GM19372 (cell line): ENCODE measurements around the gene GAA.

Source experiments
- ATAC-seq: cut with Tn5 transposase; IDR thresholded peaks from one replicate; pipeline ENCODE4 v1.9.1; 2021; ENCODE audit warnings: mild to moderate bottlenecking, low read depth, moderate library complexity; ENCODE audit not compliant: unreplicated experiment

The GAA gene

DNA sequence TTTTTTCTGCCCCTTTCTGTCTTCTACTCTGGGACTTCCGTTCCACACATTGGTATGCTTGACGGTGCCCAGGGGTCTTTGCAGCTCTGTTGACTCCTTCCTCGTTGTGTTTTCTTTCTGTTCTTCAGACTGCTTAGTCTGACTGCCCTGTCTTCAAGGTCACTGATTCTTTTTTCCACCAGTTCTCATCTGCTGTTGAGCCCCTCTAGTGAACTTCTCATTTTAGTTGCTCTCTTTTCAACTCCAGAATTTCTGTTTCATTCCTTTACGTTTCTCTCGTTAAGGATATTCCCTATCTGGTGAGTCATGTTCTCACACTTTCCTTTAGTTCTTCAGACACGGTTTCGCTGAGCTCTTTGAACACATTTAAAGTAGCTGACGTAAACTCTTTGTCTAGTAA, 13.8 kb downstream of the GAA start:
- ATAC-seq, result no peak

DNA sequence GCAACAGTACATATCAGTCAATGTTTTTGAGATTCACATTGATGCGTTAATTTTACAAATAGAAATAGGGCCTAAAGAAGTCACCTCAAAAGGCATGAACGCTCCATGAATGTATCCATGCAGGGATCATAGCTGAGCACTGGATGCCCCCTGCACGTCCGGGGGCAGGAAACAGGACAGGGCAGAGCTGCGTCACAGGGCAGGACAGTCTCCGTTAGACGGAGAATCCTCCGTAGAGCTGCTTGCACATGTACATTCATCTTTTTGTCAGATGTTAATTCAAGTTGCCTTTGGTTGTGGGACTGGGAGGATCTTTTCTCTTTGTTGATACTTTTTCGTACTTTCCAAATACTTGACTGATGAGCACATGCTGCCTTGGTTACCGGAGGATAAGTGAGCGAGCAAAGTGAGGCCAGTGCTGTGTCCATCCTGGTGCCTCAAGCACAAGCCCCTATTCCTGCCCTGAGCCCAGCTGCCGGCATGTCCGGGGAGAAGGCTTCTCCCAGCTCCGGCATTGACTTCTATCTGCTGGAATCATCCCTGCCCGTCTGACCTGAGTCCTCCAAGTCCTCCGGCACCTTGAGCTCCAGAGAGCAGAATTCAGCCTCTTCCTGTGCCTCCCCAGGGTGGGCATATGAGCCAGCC, 15.0 kb downstream of the GAA start:
- ATAC-seq, result no peak

DNA sequence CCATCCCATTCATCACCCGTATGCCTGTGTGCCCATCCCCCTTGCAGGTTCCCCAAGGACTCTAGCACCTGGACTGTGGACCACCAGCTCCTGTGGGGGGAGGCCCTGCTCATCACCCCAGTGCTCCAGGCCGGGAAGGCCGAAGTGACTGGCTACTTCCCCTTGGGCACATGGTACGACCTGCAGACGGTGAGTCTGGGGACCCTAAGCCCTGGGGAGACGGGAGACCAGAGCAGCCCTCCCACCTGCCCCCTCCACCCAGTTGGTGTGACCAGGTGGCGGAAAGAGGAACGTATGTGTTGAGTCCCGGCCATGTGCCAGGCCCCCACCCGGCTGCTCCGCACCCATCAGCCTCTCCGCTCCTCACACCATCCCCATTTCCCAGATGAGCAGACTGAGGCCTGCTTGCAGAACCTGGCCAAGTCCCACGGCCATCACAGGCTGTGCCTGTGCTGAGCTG, 15.6 kb downstream of the GAA start:
- no peak for ATAC-seq

DNA sequence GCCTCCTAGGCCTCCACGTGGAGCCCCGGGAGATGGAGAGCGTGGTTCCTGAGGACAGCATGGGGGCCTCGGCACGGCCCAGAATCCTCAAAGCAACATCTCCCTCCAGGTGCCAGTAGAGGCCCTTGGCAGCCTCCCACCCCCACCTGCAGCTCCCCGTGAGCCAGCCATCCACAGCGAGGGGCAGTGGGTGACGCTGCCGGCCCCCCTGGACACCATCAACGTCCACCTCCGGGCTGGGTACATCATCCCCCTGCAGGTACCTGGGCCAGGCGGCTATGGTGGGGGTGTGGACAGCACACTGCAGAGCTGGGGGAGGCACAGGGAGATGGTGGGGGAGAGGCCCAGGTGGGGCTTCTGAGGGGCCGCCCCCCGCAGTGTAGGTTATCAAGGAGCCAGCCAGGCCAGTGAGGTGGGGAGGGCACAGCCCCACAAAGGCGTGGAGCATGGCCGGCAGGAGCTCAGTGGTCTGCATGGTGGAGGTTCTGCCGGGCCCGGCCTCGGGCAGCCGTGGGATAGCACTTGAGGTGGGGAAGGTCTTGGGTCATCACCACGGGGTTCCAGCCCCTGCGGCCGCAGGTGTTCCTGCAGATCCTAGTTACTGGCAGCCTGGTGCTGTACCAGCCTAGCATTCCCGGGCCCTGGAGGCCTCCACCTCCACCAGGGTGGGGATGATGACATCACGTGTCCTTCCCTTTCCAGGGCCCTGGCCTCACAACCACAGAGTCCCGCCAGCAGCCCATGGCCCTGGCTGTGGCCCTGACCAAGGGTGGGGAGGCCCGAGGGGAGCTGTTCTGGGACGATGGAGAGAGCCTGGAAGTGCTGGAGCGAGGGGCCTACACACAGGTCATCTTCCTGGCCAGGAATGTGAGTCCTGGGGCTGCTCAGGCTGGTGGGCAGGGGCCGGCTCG, 16.4 kb downstream of the GAA start:
- no peak for ATAC-seq

DNA sequence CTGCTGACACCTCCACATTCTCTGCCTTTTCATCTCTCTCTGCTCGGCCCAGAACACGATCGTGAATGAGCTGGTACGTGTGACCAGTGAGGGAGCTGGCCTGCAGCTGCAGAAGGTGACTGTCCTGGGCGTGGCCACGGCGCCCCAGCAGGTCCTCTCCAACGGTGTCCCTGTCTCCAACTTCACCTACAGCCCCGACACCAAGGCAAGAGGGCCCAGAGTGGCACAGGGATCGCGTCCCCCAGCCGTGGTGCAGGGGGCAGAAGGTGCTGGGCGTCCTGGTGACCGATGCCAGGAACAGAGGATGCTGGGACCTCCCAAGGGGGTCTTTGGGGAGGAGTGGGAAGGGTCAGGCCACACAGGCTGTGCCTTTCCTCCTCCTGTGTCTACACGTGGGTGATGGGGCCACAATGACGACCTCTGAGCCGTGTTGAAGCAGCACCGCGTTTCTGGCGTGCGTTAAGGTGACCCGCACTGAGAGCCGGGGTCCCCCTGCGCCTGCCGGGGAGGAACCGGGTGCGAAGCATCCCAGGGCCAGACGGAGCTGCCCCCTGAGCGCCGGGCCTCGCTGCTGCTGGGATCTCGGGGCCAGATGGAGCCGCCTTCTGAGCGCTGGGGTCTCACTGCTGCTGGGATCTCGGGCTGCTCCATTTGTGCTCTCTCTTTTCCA, 17.4 kb downstream of the GAA start:
- ATAC-seq, result no peak

DNA sequence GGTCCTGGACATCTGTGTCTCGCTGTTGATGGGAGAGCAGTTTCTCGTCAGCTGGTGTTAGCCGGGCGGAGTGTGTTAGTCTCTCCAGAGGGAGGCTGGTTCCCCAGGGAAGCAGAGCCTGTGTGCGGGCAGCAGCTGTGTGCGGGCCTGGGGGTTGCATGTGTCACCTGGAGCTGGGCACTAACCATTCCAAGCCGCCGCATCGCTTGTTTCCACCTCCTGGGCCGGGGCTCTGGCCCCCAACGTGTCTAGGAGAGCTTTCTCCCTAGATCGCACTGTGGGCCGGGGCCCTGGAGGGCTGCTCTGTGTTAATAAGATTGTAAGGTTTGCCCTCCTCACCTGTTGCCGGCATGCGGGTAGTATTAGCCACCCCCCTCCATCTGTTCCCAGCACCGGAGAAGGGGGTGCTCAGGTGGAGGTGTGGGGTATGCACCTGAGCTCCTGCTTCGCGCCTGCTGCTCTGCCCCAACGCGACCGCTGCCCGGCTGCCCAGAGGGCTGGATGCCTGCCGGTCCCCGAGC, 17.9 kb downstream of the GAA start:
- no peak for ATAC-seq

DNA sequence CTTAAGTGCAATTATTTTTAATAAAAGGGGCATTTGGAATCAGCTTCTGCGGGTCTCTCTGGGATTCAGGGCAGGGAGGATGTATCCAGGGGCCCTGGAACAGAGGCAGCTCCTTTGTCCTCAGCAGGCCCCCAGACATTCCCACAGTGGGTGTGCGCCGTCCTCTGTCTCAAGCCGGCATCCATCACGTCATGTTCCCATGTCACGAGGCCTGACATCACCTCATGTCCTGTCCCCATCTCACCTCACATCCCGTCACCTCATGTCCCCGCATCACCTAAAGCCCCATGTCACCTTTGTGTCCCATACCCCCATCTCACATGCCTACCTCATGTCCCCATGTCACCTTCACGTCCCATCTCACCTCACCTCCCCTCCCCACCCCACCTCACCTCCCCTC, 18.5 kb downstream of the GAA start:
- no peak for ATAC-seq

DNA sequence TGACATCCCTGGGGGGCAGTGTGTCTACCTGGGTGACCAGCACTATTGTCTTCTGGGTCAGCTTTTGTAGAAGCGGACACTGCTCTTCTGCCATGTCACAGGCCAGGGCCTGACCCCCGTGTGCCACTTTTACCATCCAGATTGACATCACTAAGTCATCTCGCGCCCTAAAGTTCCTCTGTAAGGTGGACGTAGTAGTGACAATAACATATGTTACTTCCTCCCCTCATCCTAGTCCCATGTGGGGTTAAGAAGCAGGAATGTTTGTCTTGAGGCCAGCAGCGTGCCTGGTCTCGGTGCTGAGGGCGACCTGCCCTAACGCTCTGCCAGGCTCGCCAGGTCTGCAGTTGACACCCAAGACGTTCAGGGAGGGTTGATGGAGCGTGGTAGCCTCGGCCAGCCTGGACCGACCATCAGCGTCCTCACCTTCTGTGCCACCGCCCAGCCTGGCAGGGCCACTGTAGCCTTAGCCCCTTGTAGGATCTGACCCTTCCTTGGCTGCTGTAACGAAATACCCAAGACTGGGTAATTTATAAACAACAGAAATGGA, 20.7 kb downstream of the GAA start:
- ATAC-seq, result no peak

DNA sequence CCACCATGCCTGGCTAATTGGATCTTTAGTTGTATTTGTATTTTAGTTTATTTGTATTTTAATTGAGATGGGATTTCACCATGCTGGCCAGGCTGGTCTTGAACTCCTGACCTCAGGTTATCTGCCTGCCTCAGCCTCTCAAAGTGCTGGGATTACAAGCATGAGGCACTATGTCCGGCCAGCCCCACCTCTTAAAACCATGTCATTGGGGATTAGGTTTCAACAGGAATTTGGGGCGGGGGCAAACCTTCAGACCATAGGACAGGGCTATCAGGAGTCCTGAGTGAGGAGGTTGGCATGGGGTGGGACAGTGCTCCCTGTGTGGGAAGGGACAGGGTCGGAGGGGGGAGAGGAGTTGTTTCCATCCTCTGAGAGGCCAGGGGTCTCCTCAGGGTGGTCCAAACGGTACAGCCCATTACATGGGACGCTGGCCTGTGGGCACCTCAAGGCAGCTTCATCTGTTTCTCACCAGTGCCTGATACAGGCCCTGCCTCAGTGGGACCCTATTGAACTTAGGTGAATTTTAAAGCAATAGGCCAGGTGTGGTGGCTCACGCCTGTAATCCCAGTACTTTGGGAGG, 21.6 kb downstream of the GAA start:
- ATAC-seq, result no peak

DNA sequence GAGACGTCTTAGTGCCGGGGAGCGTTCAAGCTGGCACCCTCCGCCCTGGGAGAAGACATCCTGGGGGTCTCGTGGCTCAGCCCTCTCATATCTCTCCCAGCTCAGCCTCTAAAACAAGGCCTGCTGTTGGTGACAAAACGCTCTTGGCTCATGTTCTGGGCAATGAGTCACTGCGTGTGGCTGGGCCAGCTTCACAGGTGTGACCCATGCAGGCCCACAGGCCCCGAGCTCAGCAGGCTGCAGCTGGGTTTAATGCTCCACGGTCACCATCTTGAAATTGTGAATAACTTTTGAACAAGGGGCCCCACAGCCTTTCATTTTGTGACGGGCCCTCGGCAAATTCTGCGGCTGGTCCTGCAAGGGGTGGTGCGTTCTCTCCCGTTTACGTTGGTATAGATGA, 22.4 kb downstream of the GAA start:
- ATAC-seq, result no peak

DNA sequence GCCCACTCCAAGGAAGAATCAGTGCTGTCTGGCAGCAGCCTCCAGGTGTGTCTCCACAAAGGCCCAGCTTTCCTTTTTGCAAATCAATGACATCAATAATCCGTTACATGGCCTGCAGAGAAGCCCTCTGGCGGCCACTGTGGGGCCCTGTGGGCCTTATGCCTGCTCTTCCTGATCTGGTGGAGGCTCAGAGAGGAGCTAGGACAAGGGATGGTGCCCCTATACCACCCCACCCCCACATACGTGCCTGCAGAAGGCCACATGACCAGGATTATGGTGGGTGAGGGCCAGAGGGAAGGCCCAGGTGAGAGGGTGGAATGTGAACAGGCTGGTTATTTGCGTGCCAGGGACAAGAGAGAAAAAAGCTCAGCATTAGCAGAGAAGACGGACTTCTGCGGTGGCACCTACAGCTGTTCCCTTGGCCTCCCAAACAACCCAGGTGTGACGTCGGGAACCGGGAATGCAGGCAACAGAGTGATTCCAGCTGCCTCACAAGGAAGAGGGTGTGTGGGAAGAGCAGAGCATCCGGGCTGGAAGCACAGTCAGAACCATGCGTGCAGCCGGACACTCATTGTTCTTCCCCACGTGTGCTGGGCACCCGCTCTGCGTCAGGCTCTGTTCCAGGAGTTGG, 23.1 kb downstream of the GAA start:
- no peak for ATAC-seq

DNA sequence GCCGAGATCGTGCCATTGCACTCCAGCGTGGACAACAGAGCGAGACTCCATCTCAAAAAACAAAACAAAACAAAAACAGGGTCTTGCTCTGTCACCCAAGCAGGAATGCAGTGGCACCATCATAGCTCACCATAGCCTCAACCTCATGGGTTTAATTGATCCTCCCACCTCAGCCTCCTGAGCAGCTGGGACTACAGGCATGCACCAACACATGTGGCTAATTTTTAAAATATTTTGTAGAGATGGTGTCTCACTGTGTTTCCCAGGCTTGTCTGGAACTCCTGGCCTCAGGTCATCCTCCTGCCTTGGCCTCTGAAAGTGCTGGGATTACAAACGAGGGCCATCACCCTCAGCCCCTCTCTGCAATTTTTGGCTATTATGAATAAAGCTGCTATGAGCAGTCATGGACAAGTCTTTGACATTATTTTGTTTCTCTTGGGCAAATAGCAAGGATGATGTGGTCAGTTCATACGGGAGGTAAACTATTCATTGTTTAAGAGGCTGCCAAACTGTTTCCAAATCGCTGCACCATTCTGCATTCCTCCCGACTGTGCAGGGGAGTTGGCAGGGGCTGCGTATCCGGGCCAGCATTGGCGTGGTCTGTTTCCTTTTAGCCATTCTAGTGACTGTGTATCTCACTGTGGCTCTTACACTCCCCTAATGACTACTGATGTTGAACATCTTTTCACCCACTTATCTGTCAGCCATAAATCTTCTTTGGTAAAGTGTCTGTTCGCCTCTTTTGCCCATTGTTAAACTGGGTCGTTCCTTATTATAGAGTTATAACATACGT, 24.5 kb downstream of the GAA start:
- no peak for ATAC-seq

DNA sequence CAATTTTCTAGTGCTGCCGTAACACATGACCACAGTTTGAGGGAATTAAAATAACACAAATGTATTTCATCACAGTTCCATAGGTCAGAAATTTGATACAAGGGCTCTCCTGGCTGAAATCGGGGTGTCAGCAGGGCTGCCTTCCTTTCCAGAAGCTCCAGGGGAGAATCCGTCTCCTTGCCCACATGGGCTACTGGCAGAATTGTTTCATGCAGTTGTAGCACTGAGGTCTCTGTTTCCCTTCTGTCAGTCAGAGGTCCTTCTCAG, 25.0 kb downstream of the GAA start:
- ATAC-seq, result no peak

DNA sequence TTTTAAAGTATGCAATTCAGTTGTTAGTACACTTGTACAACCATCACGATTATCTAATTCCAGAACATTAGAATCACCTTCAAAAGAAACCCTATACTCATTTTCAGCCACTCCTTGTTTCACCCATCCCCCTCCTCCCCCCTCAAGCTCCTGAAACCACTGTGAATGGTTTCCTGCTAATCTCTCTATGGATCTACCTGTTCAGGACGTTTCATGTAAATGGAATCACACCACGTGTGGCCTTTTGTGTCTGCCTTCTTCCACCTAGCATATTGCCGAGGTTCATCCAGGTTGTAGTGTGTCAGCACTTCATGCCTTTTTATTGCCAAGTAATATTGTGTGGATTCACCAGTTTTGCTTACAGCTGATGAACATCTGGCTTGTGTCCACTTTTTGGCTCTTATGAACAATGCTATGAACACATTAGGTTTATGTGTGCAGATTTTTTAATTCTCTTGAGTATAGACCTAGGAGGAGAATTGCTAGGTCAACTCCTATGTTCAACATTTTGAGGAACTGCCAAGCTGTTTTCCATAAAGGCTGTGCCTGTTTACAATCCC, 27.7 kb downstream of the GAA start:
- ATAC-seq, result no peak

DNA sequence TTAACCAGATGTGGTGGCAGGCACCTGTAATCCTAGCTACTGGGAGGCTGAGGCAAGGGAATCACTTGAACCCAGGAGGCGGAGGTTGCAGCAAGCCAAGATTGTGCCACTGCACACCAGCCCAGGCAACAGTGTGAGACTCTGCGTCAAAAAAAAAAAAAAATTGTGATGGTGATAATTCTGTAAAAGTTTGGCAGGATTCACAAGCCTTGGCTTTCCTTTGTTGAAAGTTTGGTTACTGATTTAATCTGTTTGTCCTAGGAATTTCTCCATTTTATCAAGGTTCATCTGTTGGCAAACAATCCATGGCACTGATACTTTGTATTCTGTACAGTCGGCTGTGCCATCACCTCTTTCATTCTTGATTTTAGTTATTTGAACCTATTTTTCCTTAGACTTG, 29.6 kb downstream of the GAA start:
- no peak for ATAC-seq

DNA sequence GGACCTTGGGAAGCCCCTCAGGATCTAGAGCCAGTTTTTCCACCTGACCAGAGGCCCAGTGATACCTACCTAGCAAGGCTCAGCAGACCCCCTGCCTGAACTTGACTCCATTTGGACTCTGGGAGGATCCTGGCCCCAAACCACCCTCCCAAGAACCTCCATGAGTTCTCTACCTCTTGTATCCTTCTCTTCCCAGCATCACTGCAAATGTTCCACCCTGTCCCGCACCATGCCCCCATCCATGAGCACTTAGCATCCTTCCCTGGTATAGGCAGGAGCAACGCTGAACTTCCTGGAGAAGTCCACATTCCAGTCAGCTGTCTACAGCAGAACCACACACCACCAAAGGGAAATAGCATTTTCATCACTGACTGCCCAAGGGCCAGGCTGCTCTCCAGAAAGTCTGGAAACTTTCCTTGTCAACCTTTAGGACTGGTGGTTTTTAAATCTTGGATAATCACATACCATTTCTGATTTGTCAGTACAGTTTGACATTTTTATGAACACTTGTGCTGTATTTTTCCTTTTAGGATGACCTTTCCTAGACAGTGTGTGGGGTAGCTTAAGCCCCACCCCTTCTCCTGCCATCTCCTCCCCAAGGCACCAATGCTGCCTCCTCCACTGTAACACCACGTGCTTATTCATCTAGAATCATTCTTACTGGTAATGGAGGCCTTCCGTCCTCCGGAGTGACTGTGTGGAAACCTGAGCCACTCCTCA, 31.7 kb downstream of the GAA start:
- ATAC-seq, result no peak

DNA sequence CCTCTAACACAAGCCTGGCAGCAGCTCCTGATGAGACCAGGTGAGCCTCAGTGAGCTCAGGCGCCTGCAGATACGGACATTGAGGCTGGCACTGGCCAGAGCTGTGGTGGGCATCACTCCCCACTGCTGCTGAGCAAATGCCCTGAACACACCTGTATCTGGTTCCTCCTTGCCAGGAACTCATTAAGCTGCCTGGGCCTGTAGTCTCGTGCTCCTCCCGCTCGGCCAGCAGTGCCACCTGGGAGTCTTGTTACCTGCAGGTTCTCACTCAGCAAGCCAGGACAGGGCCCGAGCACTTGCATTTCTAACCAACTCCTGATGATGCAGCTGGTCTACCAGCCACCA, 32.2 kb downstream of the GAA start:
- ATAC-seq, result no peak

DNA sequence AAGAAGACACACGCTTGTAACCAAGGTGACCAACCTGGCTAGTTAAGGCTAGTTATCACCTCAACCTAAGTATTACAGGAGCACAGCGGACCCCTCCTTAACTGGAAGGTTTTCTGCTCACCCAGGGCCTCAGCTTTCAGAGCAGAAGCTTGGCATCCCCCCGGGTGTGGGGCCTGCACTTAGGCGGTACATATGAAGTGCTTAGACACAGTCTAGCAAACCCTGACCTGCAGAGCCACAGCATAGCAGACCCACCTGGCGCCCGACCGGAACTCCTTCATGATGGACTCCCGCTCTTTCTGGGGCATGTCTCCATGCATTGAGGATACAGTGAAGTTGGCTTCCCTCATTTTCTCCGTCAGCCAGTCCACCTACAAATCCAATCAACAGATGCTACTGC, 35.8 kb downstream of the GAA start:
- ATAC-seq, result no peak
